ENCODE data around the gene ERGIC3.
"Not testable (repeated sequence)": the region's sequence is repeated elsewhere in the genome, so short reads cannot be mapped to it uniquely, and the experiment has no call there.

The ERGIC3 gene

DNA sequence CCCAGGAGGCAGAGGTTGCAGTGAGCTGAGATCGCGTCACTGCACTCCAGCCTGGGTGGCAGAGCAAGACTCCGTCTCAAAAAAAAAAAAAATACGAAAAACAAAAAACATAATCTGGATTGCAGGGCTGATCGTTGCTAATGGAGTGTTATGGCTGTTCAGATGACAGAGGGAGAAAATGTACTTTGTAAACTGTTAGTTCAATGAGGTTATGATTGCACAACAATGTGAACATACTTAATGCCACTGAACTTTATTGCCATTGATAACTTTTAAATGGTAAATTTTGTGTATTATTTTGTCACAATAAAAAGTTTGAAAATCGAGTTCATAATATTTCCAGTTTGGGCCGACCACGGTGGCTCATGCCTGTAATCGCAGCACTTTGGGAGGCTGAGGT is 22.9 kb upstream of the ERGIC3 start:
- no peak for DNase-seq (ENCODE audit: low spot score)

- peak; percentile 79 for DNase-seq (ENCODE audit: low spot score)
Measured at GRCh38 chr20:35523298-35523888, 18.5 kb upstream of the ERGIC3 start.

GRCh38 chr20:35525639-35526038 is 16.2 kb upstream of the ERGIC3 start:
- no peak for DNase-seq (ENCODE audit: low spot score)

DNA sequence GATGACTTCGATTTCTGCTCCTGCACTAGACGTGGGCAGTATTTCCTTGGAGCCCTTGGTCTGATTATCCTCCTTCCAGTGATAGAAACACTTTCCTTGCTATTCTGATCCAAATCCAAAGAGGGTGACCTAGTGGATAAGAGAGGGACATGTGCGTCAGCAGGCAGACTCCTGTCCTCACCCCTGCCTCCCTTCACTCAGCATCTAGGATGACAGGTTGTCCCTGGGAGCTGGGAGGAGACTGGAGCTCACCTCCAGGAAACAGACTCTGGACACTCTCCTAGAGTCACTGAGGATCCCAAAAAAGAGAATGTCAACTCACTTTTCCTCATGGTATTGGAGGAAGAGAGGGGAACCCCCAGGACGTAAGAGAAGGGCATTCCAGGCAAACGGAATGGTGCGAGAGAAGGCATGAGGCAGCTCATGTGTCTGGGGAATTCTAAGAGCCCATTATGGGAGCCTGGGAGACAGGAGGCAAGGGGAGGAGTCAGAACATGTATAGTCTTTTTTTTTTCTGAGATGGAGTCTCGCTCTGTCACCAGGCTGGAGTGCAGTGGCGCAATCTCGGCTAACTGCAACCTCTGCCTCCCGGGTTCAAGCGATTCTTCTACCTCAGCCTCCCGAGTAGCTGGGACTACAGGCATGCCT is 14.6 kb upstream of the ERGIC3 start:
- no peak for DNase-seq (ENCODE audit: low spot score)

DNA sequence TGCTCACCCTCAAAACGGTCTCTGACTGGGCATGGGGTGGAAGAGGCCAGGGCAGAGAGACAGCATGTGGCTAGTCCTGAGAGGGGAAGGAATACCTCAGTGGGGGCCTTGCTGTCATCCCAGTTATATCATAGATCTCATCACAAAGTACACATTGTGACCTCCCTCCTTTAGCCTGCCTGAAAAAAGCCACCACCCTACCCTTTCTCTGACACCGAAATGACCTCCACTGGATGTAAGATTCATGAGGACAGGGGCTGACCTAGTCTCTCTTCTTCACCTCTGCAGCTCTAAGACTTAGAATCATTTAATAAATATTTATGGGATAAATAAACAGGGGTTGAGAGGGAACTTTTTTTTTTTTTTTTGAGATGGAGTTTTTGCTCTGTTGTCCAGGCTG is 12.3 kb upstream of the ERGIC3 start, which contains the start of gene C20orf173:
Gene C20orf173 (minus strand): TSS at position 101 of the 400 bp plus-strand sequence. CDS start 279 bp downstream, outside the sequence.
- no peak for DNase-seq (ENCODE audit: low spot score)

DNA sequence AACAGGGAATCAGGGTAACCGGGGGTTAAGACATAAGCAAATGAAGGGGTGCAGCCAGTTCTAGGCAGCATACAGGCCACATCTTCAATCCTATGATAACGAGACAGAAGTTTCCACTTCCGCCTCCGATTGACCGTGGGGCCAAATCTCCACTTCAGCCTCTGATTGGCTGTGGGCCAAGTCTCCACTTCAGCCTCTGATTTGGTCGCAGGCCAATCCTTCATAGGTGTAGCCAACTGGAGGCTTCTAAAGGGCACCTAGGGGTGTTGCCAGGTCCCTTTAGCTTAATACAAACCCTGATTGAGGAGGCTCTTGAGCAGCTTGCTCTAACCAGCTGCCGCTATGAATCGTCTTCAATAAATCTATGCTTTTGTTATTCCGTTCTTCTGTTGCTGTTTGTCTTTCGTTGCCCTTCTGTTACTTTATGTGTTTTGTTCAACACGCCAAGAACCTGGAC is 2.1 kb upstream of the ERGIC3 start:
- DNase-seq (ENCODE audit: low spot score): no peak

- DNase-seq (ENCODE audit: low spot score): no peak
Measured at GRCh38 chr20:35541118-35541782, 628 bp upstream of the ERGIC3 start.

DNA sequence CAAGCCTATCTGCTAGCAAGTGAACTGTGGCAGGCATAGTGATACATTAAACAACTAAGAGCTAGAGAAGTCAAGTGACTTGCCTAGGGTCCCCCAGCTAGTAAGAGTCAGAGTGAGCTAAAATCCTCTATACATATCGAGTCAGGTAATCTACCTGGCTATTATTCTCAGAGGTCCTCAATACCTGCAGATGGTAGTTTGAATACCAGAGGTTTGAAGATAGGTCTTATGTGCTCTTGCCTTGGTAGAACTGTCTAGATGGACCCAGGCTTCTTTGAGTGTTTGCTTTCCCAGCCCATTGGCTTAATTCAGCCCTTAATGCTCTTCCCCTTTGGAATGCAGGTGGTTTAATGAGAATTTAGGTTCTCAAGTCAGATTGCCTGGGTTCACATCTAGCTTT is 1.1 kb downstream of the ERGIC3 start:
- no peak for DNase-seq (ENCODE audit: low spot score)

GRCh38 chr20:35544436-35544835 is 2.6 kb downstream of the ERGIC3 start:
- no peak for DNase-seq (ENCODE audit: low spot score)

- DNase-seq (ENCODE audit: low spot score): not testable (repeated sequence)
Measured at GRCh38 chr20:35544941-35545340, 3.1 kb downstream of the ERGIC3 start.

DNA sequence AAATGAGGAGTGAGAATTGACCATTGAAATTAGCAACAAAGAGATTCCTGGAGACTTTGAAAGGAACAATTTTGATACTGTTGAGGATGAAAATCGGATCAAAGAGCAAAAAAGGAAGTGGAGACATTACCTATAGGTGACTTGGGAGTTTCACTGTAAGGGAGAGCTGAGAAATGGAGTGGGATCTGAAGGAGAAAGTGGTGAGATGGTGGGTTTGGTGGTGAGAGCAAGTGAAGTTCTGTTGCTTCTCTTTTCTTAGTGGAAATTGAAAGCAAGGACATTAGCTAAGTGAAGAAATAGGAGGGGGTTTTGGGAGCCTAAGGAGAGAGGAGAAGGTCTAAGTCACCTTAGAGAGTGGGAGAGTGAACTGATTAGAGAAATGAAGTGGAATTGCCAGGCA is 4.2 kb downstream of the ERGIC3 start:
- DNase-seq (ENCODE audit: low spot score): no peak

DNA sequence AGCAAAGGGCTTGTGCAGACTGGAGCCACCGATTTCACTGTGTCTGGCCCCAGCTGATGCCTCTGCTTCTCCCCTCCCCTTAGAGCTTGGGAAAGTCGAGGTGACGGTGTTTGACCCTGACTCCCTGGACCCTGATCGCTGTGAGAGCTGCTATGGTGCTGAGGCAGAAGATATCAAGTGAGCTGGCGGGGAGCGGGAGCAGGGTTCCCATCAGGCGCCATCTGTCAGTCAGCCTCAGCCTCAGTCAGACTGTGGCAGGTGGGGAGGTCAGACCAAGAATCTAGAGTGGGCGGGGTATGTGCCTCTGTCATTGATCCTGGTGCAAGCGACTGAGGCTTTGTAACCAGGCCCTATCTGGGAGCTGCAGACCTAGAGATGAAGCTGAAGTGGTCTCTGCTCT is 5.5 kb downstream of the ERGIC3 start:
- DNase-seq (ENCODE audit: low spot score): no peak

GRCh38 chr20:35551503-35551902 is 9.6 kb downstream of the ERGIC3 start:
- no peak for DNase-seq (ENCODE audit: low spot score)

GRCh38 chr20:35552914-35553313 is 11.0 kb downstream of the ERGIC3 start:
- no peak for DNase-seq (ENCODE audit: low spot score)

- not testable (repeated sequence) for DNase-seq (ENCODE audit: low spot score)
Measured at GRCh38 chr20:35555461-35555860, 13.6 kb downstream of the ERGIC3 start.

DNA sequence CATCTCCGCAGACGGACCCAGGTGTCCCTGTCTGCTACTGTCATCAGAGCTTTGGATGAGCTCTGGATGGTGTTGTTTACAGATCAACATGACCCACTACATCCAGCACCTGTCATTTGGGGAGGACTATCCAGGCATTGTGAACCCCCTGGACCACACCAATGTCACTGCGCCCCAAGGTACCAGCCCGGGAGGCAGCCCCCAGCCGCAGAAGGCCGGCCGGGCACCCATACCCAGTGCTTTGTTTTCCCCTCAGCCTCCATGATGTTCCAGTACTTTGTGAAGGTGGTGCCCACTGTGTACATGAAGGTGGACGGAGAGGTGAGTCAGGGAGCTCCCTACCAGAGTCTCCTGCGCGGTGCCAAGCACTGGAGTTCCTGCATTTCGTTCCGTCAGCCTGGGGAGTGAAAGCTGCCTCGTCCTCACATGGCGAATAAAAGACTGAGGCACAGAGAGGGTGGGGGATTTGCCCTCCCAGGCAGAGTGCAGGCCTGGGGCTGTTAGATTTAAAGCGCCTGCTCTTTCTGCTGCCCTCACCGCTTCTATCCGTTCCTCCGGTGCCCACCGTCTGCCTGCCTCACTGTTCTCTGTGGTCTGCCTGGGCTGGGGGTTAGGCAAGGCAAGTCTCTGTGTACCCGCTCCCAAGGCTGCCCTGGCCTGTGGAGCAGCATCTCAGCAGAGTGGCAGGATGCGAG is 14.2 kb downstream of the ERGIC3 start:
- DNase-seq (ENCODE audit: low spot score): no peak

GRCh38 chr20:35556871-35557270 is 15.0 kb downstream of the ERGIC3 start:
- no peak for DNase-seq (ENCODE audit: low spot score)

- no peak for DNase-seq (ENCODE audit: low spot score)
Measured at GRCh38 chr20:35558451-35558850, 16.6 kb downstream of the ERGIC3 start.

GRCh38 chr20:35559042-35559693 is 17.3 kb downstream of the ERGIC3 start:
- DNase-seq (ENCODE audit: low spot score): no peak

DNA sequence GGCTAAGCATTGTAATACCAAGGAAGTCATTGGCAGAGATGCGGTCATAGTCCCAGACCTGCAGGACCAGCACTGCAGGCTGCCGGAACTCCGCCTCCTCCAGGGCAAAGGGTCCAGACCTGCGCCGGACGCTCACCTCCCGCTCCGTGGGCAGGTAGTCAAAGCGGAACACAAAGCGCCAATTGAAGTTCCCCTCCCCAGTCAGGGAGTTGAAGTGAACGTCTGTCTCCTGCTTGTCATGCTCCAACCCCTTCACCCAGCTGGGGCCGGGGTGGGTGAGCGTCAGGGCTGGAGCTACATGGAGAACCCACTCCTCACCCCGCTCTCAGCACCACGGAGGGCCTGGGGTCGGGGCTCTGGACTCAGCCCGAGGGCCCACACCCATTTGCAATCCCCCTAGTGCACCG is 18.2 kb downstream of the ERGIC3 start:
- no peak for DNase-seq (ENCODE audit: low spot score)

DNA sequence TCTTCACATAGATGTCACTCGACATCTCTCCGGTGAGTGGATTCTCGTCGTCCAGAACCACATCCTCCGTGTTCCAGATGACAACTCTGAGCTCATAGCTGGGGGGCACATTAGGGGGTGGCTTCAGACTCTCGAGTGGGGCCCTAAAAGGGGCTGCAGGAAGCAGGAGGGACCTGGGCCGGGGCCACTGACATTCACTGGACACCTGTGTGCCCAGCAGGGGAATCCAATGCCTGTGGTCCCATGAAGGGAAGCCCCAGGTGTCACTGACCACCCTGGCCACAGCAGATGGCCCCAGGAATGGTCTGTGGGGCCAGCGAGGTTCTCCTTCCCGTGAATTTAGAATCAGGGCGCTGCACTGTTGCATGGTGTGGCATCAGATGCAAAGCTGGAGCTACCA is 18.7 kb downstream of the ERGIC3 start:
- DNase-seq (ENCODE audit: low spot score): no peak

- DNase-seq (ENCODE audit: low spot score): peak; percentile 73
Measured at GRCh38 chr20:35561268-35561667, 19.4 kb downstream of the ERGIC3 start.
